ENCODE data around the gene FBXL16.
A peak's percentile ranks its signal among the peaks of the same experiment; 100 is the strongest.

Gene FBXL16

GRCh38 chr16:716200-716568, 10.6 kb upstream of the FBXL16 start:
- Histone ChIP-seq H2AFZ (ENCODE audit: low read length) (no peak overlapping the region), H3K4me3 (ENCODE audit: low read length) (no peak overlapping the region), H3K9me2 (replicated peaks; ENCODE audit: insufficient read depth, low read length) (no peaks in the 10 kb centered on the region), H3F3A (ENCODE audit: insufficient read depth, low read length) (peaks cover 10% of the 10 kb centered on the region; the same call in 1 of the 2 replicates), H3K9ac (ENCODE audit: low read length) (no peak overlapping the region), H4K20me1 (ENCODE audit: insufficient read depth, low read length) (no peaks in the 10 kb centered on the region), H3K27me3 (replicated peaks; ENCODE audit: insufficient read depth, low read length) (peaks cover 28% of the 10 kb centered on the region), H3K9me3 (replicated peaks; ENCODE audit: insufficient read depth, low read length) (no peaks in the 10 kb centered on the region), H3K4me2 (ENCODE audit: low read depth, low read length) (no peak overlapping the region), H3K36me3 (replicated peaks; ENCODE audit: insufficient read depth, low read length) (no peaks in the 10 kb centered on the region), H3K79me2 (ENCODE audit: low read length) (no peaks in the 10 kb centered on the region; the same call in 1 of the 2 replicates), H3K27ac (ENCODE audit: low read length) (no peak overlapping the region), H3K4me1 (ENCODE audit: low read length) (peaks cover 11% of the 10 kb centered on the region; the same call in 1 of the 2 replicates)
- TF ChIP-seq CTCF (IDR thresholded peaks at IDR 0.05; ENCODE audit: low read length) (no peak), EZH2 (optimal IDR thresholded peaks at IDR 0.05; ENCODE audit: low read depth, low read length) (no peak), EZH2phosphoT487 (IDR thresholded peaks at IDR 0.05; ENCODE audit: low read length) (no peak)
- DNase-seq: no peak

- peaks cover 11% of the 10 kb centered on the region; the same call in 1 of the 2 replicates for H3K4me1 ChIP-seq (ENCODE audit: low read length)
- TF ChIP-seq EZH2phosphoT487 (IDR thresholded peaks at IDR 0.05; ENCODE audit: low read length): no peak
- no peak for TF ChIP-seq CTCF (IDR thresholded peaks at IDR 0.05; ENCODE audit: low read length)
- TF ChIP-seq EZH2 (optimal IDR thresholded peaks at IDR 0.05; ENCODE audit: low read depth, low read length): no peak
- H3K4me3 ChIP-seq (ENCODE audit: low read length): no peak overlapping the region
- H3K79me2 ChIP-seq (ENCODE audit: low read length): no peaks in the 10 kb centered on the region; the same call in 1 of the 2 replicates
- no peak overlapping the region for H3K9ac ChIP-seq (ENCODE audit: low read length)
- H3K27ac ChIP-seq (ENCODE audit: low read length): no peak overlapping the region
- peak overlapping the region; percentile 39; the same call in 1 of the 2 replicates for H3K4me2 ChIP-seq (ENCODE audit: low read depth, low read length)
- H3K36me3 ChIP-seq (replicated peaks; ENCODE audit: insufficient read depth, low read length): no peaks in the 10 kb centered on the region
- peaks cover 34% of the 10 kb centered on the region for H3K27me3 ChIP-seq (replicated peaks; ENCODE audit: insufficient read depth, low read length)
- H3K9me3 ChIP-seq (replicated peaks; ENCODE audit: insufficient read depth, low read length): no peaks in the 10 kb centered on the region
- no peaks in the 10 kb centered on the region for H4K20me1 ChIP-seq (ENCODE audit: insufficient read depth, low read length)
- no peak for DNase-seq
- H3K9me2 ChIP-seq (replicated peaks; ENCODE audit: insufficient read depth, low read length): no peaks in the 10 kb centered on the region
- H2AFZ ChIP-seq (ENCODE audit: low read length): no peak overlapping the region
- peaks cover 8% of the 10 kb centered on the region; the same call in 1 of the 2 replicates for H3F3A ChIP-seq (ENCODE audit: insufficient read depth, low read length)
These were observed 10.0 kb upstream of the FBXL16 start for GRCh38 chr16:715477-716199.

- no peaks in the 10 kb centered on the region for H3K9me3 ChIP-seq (replicated peaks; ENCODE audit: insufficient read depth, low read length)
- H3K27me3 ChIP-seq (replicated peaks; ENCODE audit: insufficient read depth, low read length): peaks cover 42% of the 10 kb centered on the region
- peaks cover 9% of the 10 kb centered on the region; the same call in 1 of the 2 replicates for H3K4me1 ChIP-seq (ENCODE audit: low read length)
- DNase-seq: peak; percentile 72
- no peaks in the 10 kb centered on the region for H3K79me2 ChIP-seq (ENCODE audit: low read length)
- H2AFZ ChIP-seq (ENCODE audit: low read length): no peak within 1 kb of the TSS
- H3K27ac ChIP-seq (ENCODE audit: low read length): no peak within 1 kb of the TSS
- H3K4me2 ChIP-seq (ENCODE audit: low read depth, low read length): peak within 1 kb of the TSS; percentile 41; the same call in 1 of the 2 replicates
- TF ChIP-seq EZH2phosphoT487 (IDR thresholded peaks at IDR 0.05; ENCODE audit: low read length) (no peak), EZH2 (optimal IDR thresholded peaks at IDR 0.05; ENCODE audit: low read depth, low read length) (no peak), CTCF (IDR thresholded peaks at IDR 0.05; ENCODE audit: low read length) (no peak)
- no peaks in the 10 kb centered on the region for H4K20me1 ChIP-seq (ENCODE audit: insufficient read depth, low read length)
- no peaks in the 10 kb centered on the region for H3K36me3 ChIP-seq (replicated peaks; ENCODE audit: insufficient read depth, low read length)
- no peak within 1 kb of the TSS for H3K4me3 ChIP-seq (ENCODE audit: low read length)
- H3F3A ChIP-seq (ENCODE audit: insufficient read depth, low read length): peaks cover 2% of the 10 kb centered on the region; the same call in 1 of the 2 replicates
- H3K9ac ChIP-seq (ENCODE audit: low read length): no peak within 1 kb of the TSS
- no peaks in the 10 kb centered on the region for H3K9me2 ChIP-seq (replicated peaks; ENCODE audit: insufficient read depth, low read length)
These were observed 9.2 kb upstream of the FBXL16 start, which contains the start of gene METRN for GRCh38 chr16:714558-715476. Gene METRN (plus strand): TSS chr16:715118. CDS start chr16:715290, 172 bp downstream.
